Limb (tissue), 2 donors: ENCODE measurements around the gene TEPSIN.

Source experiments
- DNase-seq, 2 donors: peaks; one replicate each; pipeline ENCODE4 v3.0.0-alpha.2; 2016; ENCODE audit errors: extremely low spot score in 2 of 2

TEPSIN gene

GRCh38 chr17:81186203-81186602 lies 52.7 kb downstream of the TEPSIN start:
- no peak for DNase-seq

GRCh38 chr17:81184555-81184954 lies 54.3 kb downstream of the TEPSIN start:
- DNase-seq = no peak

GRCh38 chr17:81183807-81184206 lies 55.0 kb downstream of the TEPSIN start:
- DNase-seq = no peak

GRCh38 chr17:81183316-81183715 lies 55.5 kb downstream of the TEPSIN start:
- no peak for DNase-seq

GRCh38 chr17:81182596-81182995 lies 56.3 kb downstream of the TEPSIN start:
- DNase-seq = no peak

GRCh38 chr17:81181811-81182185 lies 57.1 kb downstream of the TEPSIN start:
- DNase-seq = no peak

- DNase-seq = no peak
These were observed 57.7 kb downstream of the TEPSIN start for GRCh38 chr17:81180836-81181810.

- no peak for DNase-seq
These were observed 59.0 kb downstream of the TEPSIN start for GRCh38 chr17:81179861-81180260.

- no peak for DNase-seq
These were observed 59.6 kb downstream of the TEPSIN start for GRCh38 chr17:81179220-81179619.
